AG04450 (cell line): ENCODE data around the gene TMED10. TPM values are rescaled to one million over a fixed set of nuclear protein-coding genes. Genes with fewer than 3 reads are reported as not detected.

Source experiments
- CTCF ChIA-PET: fragments of 300-600, 350-600 bp; formaldehyde crosslinking; extraction: SDS; loops from one replicate; lab custom pipeline; 2022; ENCODE audit warnings: antibody characterized with exemption, inconsistent platforms; lab: Charles Lee
- POLR2A ChIA-PET: fragments of 350-600 bp; formaldehyde crosslinking; extraction: SDS; loops from one replicate; lab custom pipeline; 2021; ENCODE audit warnings: antibody characterized with exemption, inconsistent platforms; lab: Yijun Ruan, JAX
- DNase-seq: peaks from one replicate; pipeline ENCODE4 v3.0.0-alpha.2; 2011; ENCODE audit warnings: low read depth, low spot score
- H3K27ac ChIP-seq: one replicate; pipeline ENCODE4 v1.5.1; 2012; ENCODE audit warnings: low read depth, low read length, control low read depth
- H3K27me3 ChIP-seq: one replicate; pipeline ENCODE4 v1.6.0; 2012; ENCODE audit warnings: low read length; ENCODE audit not compliant: control insufficient read depth, insufficient read depth
- H3K4me3 ChIP-seq: 2 replicates; pipeline ENCODE4 v1.5.1; 2011; ENCODE audit warnings: mild to moderate bottlenecking, low read depth, low read length, control low read depth
- H3K9me3 ChIP-seq: 2 replicates; pipeline ENCODE4 v1.5.1; 2012; ENCODE audit warnings: low read length; ENCODE audit not compliant: control insufficient read depth, insufficient read depth
- CTCF ChIP-seq: IDR thresholded peaks from 2 replicates; pipeline ENCODE4 v1.5.1; 2011; ENCODE audit warnings: low read depth, low read length, control low read depth, inconsistent platforms
- polyA plus RNA-seq: library from polyadenylated mRNA; depleted of rRNA; stranded (reverse); fragments of >200 nt; gene quantifications from 2 replicates; pipeline ENCODE4 v1.2.3, GENCODE V29; 2011

Gene TMED10
- polyA plus RNA-seq, 1 experiment, result 414 TPM

DNA sequence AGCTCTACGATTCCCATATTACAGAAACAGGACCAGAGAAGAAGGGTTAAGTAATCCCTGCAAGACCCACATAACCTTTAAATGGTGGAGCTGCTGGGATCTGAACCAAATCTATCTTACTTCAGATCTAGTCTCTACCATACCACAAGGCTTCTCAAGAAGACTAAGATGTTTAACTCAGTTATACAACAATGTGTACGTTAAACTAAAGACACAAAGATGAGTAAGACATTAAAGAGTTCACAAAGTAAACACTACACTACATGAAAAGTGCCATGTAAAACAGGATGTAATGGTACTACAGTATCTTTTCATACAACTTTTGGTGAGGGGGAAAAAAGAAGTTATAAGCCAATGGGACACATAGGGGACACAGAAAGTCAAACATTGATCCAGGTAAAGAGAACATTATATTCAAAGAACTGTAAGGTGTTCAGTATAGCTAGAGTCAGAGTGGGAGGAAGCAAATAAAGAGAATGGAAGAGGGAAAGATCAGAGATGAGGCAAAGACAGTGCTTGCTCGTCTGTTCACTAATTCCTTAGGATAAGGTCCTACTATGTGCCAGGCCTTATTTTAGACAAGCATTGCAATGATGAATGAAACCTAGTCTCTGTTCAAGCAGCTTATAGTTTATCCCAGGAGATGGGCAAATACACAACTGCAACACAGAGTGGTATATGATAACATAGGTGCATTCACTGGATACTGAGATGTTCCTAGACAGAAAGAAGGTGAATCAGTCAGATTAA, 7.7 kb downstream of the TMED10 start:
- H3K4me3 ChIP-seq, result no peak overlapping the region
- TF ChIP-seq CTCF, result no peak
- H3K27me3 ChIP-seq, result no peaks in the 10 kb centered on the region
- DNase-seq, result no peak
- POLR2A ChIA-PET, result interaction anchor here (1.0 kb wide), 1 partner anchor 12 kb away, joined by 5 read pairs; no protein-coding TSS in a partner anchor
- no peak overlapping the region for H3K27ac ChIP-seq
- CTCF ChIA-PET, result interaction anchor here (0.6 kb wide), 1 partner anchor 21 kb away, joined by 4 read pairs; no protein-coding TSS in a partner anchor
- H3K9me3 ChIP-seq, result no peaks in the 10 kb centered on the region

DNA sequence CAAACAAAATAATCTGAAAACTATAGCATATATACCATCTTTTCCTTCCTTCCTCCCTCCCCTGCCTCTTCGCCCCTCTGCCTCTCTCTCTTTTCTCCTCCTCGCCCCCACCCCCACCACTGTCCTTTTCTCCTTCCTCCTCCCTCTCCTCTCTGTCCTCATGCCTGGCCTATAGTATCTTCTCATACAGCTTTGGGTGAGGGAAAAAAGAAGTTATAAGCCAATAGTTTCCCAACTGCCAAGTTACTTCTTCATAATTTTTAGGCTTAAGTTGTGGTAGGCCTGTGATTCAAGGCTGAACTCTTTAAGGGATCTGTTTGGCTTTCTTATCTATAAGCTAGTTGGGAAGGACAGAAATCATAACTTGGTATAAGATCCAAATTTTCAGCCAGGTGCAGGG, 9.1 kb downstream of the TMED10 start:
- ChIA-PET POLR2A (interaction anchor here (0.6 kb wide), 1 partner anchor 167 kb away, joined by 3 read pairs; no protein-coding TSS in a partner anchor), CTCF (interaction anchor here (0.6 kb wide), 1 partner anchor 36 kb away, joined by 8 read pairs; no protein-coding TSS in a partner anchor)
- H3K4me3 ChIP-seq, result no peak overlapping the region
- TF ChIP-seq CTCF, result no peak
- H3K9me3 ChIP-seq, result no peaks in the 10 kb centered on the region
- no peak for DNase-seq
- H3K27ac ChIP-seq, result no peak overlapping the region
- no peaks in the 10 kb centered on the region for H3K27me3 ChIP-seq

DNA sequence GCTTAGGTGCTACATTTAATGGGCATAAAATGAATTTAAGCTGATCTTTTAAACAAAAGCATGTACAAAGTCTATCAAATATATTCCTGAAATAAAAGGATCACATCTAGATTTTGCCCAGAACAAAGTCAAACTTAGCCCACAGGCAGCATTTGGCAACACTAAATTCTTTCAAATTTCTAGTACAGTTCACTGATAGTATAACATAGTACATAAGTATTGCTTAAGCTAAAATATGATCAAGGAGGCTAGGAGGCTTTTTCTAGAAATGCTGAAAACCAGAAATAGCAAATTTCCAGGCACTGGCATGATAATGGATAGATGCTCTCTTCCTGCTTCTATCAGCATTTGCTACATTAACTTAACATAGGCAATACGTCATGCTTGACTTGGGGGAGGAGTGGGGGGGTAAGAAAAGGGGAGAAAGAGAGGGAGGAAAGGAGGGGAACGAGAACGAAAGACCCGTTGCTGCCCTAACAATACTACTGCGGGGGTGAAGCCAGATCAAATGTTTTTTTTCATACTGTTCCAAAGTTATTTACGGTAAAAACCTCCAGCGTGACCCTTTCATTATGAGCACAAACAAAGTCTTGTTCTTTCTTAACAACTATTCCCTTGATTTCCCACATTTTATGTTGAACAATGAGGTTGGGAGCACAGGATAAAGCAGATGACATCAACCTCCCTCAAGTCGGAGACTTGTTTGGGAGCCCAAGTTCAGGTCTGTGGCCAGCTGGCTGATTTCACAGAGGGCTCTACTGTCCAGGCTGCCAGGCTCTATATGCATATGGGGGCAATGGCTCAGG, 10.6 kb downstream of the TMED10 start:
- ChIA-PET CTCF (no interaction called here), POLR2A (no interaction called here)
- no peak for TF ChIP-seq CTCF
- Histone ChIP-seq H3K9me3 (no peaks in the 10 kb centered on the region), H3K27me3 (no peaks in the 10 kb centered on the region), H3K27ac (no peak overlapping the region), H3K4me3 (no peak overlapping the region)
- no peak for DNase-seq

DNA sequence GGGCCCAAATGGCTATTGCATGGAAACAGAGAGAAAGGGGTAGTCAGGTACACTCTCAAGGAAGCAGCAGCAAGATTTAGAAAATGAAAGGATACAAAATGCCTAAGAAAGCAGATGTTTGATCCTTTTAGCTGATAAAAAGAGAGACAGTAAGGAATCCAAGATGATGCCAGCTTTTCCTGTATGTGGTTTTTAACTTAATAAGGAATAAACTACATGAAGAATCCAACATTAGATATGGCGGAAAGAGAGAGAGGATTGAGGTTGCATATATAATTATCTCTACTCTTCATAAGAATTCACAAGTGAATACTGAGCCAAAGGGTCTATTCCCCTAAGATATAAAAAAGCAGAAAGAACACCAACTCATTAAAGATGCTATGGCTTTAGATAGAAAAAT, 11.6 kb downstream of the TMED10 start:
- CTCF ChIA-PET, result no interaction called here
- H3K4me3 ChIP-seq, result no peak overlapping the region

More for the DNA sequence above, 11.6 kb downstream of the TMED10 start:
- TF ChIP-seq CTCF, result no peak
- no peak for DNase-seq
- H3K27ac ChIP-seq, result no peak overlapping the region
- no peaks in the 10 kb centered on the region for H3K9me3 ChIP-seq
- H3K27me3 ChIP-seq, result no peaks in the 10 kb centered on the region
- POLR2A ChIA-PET, result no interaction called here
